ENCODE results near the gene CTSW.
"Not testable (repeated sequence)": the region's sequence is repeated elsewhere in the genome, so short reads cannot be mapped to it uniquely, and the experiment has no call there.

Gene CTSW

GRCh38 chr11:65886826-65887722 lies 7.4 kb downstream of the CTSW start:
- DNase-seq, result no peak

- DNase-seq, result no peak
Observed at GRCh38 chr11:65887723-65888162, 8.1 kb downstream of the CTSW start.

- DNase-seq, result peak; percentile 96
Observed at GRCh38 chr11:65888163-65888814, 8.7 kb downstream of the CTSW start, which contains the start of gene FIBP. TSS of gene FIBP (minus strand) at chr11:65888471. CDS start at chr11:65888418, 53 bp downstream.

- DNase-seq, result peak; percentile 90
Observed at GRCh38 chr11:65890324-65891218, 10.9 kb downstream of the CTSW start, which contains the start of gene CCDC85B. TSS of gene CCDC85B (plus strand) at chr11:65890673. CDS start at chr11:65890784, 111 bp downstream.

GRCh38 chr11:65891219-65892136 lies 11.8 kb downstream of the CTSW start:
- no peak for DNase-seq

- not testable (repeated sequence) for DNase-seq
Observed at GRCh38 chr11:65892137-65892540, 12.5 kb downstream of the CTSW start.

- DNase-seq, result no peak
Observed at GRCh38 chr11:65892661-65893317, 13.2 kb downstream of the CTSW start.

GRCh38 chr11:65894034-65894591 lies 14.5 kb downstream of the CTSW start:
- no peak for DNase-seq

- no peak for DNase-seq
Observed at GRCh38 chr11:65895482-65895981, 15.9 kb downstream of the CTSW start.

GRCh38 chr11:65896034-65896999 lies 16.7 kb downstream of the CTSW start:
- no peak for DNase-seq

- no peak for DNase-seq
Observed at GRCh38 chr11:65897020-65897471, 17.4 kb downstream of the CTSW start.

- no peak for DNase-seq
Observed at GRCh38 chr11:65898656-65899355, 19.2 kb downstream of the CTSW start.

GRCh38 chr11:65899356-65900124 lies 19.9 kb downstream of the CTSW start:
- DNase-seq, result no peak

- DNase-seq, result peak; percentile 52
Observed at GRCh38 chr11:65900125-65900898, 20.7 kb downstream of the CTSW start, which contains the start of gene FOSL1. TSS of gene FOSL1 (minus strand) at chr11:65900388. CDS start at chr11:65900339, 49 bp downstream.

GRCh38 chr11:65900899-65901180 lies 21.2 kb downstream of the CTSW start:
- DNase-seq, result no peak

GRCh38 chr11:65903068-65903481 lies 23.4 kb downstream of the CTSW start:
- no peak for DNase-seq

GRCh38 chr11:65903715-65904114 lies 24.1 kb downstream of the CTSW start:
- no peak for DNase-seq
